Measurements from ENCODE around the gene ARHGEF4. TPM values are rescaled to one million over a fixed set of nuclear protein-coding genes. Genes with fewer than 3 reads are reported as not detected.

ARHGEF4 gene
- total RNA-seq, 1 experiment from 2014 or later, result 21.8 TPM

- no peak for TF ChIP-seq FOXP1 (CRISPR knock-in tag; IDR thresholded peaks at IDR 0.05; ENCODE audit: borderline replicate concordance)
- TF ChIP-seq PRDM15 (CRISPR knock-in tag; IDR thresholded peaks at IDR 0.05), result no peak
- TF ChIP-seq PREB (CRISPR knock-in tag; IDR thresholded peaks at IDR 0.05; ENCODE audit: borderline replicate concordance), result no peak
- TF ChIP-seq CREB1 (CRISPR knock-in tag; IDR thresholded peaks at IDR 0.05), result no peak
- TF ChIP-seq SMAD4 (CRISPR knock-in tag; IDR thresholded peaks at IDR 0.05), result no peak
Observed at GRCh38 chr2:130854301-130854700, 17.6 kb downstream of the ARHGEF4 start (continued).

GRCh38 chr2:130864830-130865800 is 28.4 kb downstream of the ARHGEF4 start:
- POLR2A ChIA-PET, result no interaction called here
- H3K9me3 Mint-ChIP-seq, result peaks cover 3% of the 10 kb centered on the region; the same call in 1 of the 2 replicates
- TF ChIP-seq E2F4 (CRISPR knock-in tag; IDR thresholded peaks at IDR 0.05; ENCODE audit: borderline replicate concordance, low read depth) (no peak), IRF1 (CRISPR knock-in tag; IDR thresholded peaks at IDR 0.05) (no peak), NR2C2 (CRISPR knock-in tag; IDR thresholded peaks at IDR 0.05) (no peak), ETV6 (CRISPR knock-in tag; IDR thresholded peaks at IDR 0.05) (no peak), ESRRA (CRISPR knock-in tag; IDR thresholded peaks at IDR 0.05; ENCODE audit: borderline replicate concordance) (no peak), NR3C1 (CRISPR knock-in tag; conservative IDR thresholded peaks at IDR 0.05; ENCODE audit: low read depth) (no peak), ZNF138 (CRISPR knock-in tag; conservative IDR thresholded peaks at IDR 0.05) (no peak), TCF7 (CRISPR knock-in tag; IDR thresholded peaks at IDR 0.05; ENCODE audit: low read depth) (no peak), USF2 (CRISPR knock-in tag; IDR thresholded peaks at IDR 0.05) (no peak), ZNF281 (CRISPR knock-in tag; IDR thresholded peaks at IDR 0.05) (no peak), MXD4 (CRISPR knock-in tag; IDR thresholded peaks at IDR 0.05; ENCODE audit: borderline replicate concordance) (no peak), RELA (CRISPR knock-in tag; IDR thresholded peaks at IDR 0.05; ENCODE audit: borderline replicate concordance) (no peak), PREB (CRISPR knock-in tag; IDR thresholded peaks at IDR 0.05; ENCODE audit: borderline replicate concordance) (no peak), ZBTB43 (CRISPR knock-in tag; IDR thresholded peaks at IDR 0.05) (no peak), HMGA2 (CRISPR knock-in tag; IDR thresholded peaks at IDR 0.05) (no peak), MYBL2 (CRISPR knock-in tag; IDR thresholded peaks at IDR 0.05) (no peak)

More at GRCh38 chr2:130864830-130865800, 28.4 kb downstream of the ARHGEF4 start:
- H3K36me3 Mint-ChIP-seq, result no peaks in the 10 kb centered on the region
- H3K27ac Mint-ChIP-seq, result no peak overlapping the region; the same call in 1 of the 2 replicates
- CTCF ChIA-PET, result interaction anchor here (1.5 kb wide), 1 partner anchor 9 kb away, joined by 4 read pairs; no protein-coding TSS in a partner anchor
- DNase-seq (ENCODE audit: low spot score), result no peak
- peaks cover 5% of the 10 kb centered on the region; the same call in 1 of the 2 replicates for H3K4me1 Mint-ChIP-seq
- no peaks in the 10 kb centered on the region for H3K27me3 Mint-ChIP-seq (ENCODE audit: low read depth)
- H3K4me3 Mint-ChIP-seq, result no peak overlapping the region
- no peak for ATAC-seq
